HCT116 (cell line): ENCODE results near the gene BCR. TPM values are rescaled to one million over a fixed set of nuclear protein-coding genes. Genes with fewer than 3 reads are reported as not detected.

Source experiments
- ATAC-seq: fragments of 200-7000 bp; cut with Tn5 transposase; 2 replicates; pipeline ENCODE4 v1.9.1; 2020; ENCODE audit warnings: mild to moderate bottlenecking, moderate library complexity
- BruUV-seq: library from RNA; stranded (reverse); fragments of 400-500 nt; replicated peaks from 2 replicates; lab custom pipeline; 2021; lab: Mats Ljungman, UMichigan
- CTCF ChIA-PET: fragments of 300-600 bp; sonication (Branson Sonifier 250); formaldehyde crosslinking; loops from one replicate; lab custom pipeline; 2021; ENCODE audit warnings: antibody characterized with exemption; lab: Charles Lee
- POLR2A ChIA-PET: fragments of 300-600, 350-600 bp; sonication (Branson Sonifier 250); formaldehyde crosslinking; loops from one replicate; lab custom pipeline; 2021; ENCODE audit warnings: antibody characterized with exemption; lab: Charles Lee
- RAD21 ChIA-PET, 2 experiments: fragments of 300-600 bp; sonication (Branson Sonifier 250); formaldehyde crosslinking; loops; one replicate each; lab custom pipeline; 2023; ENCODE audit warnings: low total read pairs in 2 of 2; ENCODE audit not compliant: uncharacterized antibody in 2 of 2, unreplicated experiment in 2 of 2, low non-redundant PET in 1 of 2; lab: Charles Lee
- DNase-seq: peaks from one replicate; pipeline ENCODE4 v3.0.0-alpha.2; 2010; ENCODE audit warnings: low read depth, low spot score
- H2AFZ ChIP-seq: fragments of 200-600 bp; shearing (Covaris generic), sonication (generic); 2 replicates; pipeline ENCODE4 v1.6.1; 2017; ENCODE audit warnings: low read depth, mixed run types, mixed read lengths, antibody characterized with exemption, low read length; ENCODE audit not compliant: poor library complexity, severe bottlenecking
- H3K27ac ChIP-seq: 2 replicates; pipeline ENCODE4 v1.5.1; 2012; ENCODE audit warnings: low read depth, low read length
- H3K27me3 ChIP-seq: fragments of 200-600 bp; sonication (generic); 2 replicates; pipeline ENCODE4 v1.6.1; 2016; ENCODE audit warnings: mixed run types, low read length, mixed read lengths; ENCODE audit not compliant: insufficient read depth
- H3K36me3 ChIP-seq, 2 experiments: fragments of 200-500 bp in 1 of 2; fragments of 200-600 bp in 1 of 2; sonication (Bioruptor generic) in 1 of 2; sonication (generic) in 1 of 2; 2 replicates each; pipeline versions ENCODE4 v1.5.1 to v1.6.1; 2014 to 2016; ENCODE audit warnings: low read length in 2 of 2, inconsistent platforms in 1 of 2, mixed read lengths in 1 of 2, mixed run types in 1 of 2; ENCODE audit not compliant: insufficient read depth in 2 of 2, control insufficient read depth in 1 of 2
- H3K4me1 ChIP-seq, 2 experiments: fragments of 200-600 bp in 1 of 2; sonication (generic) in 1 of 2; 2 replicates each; pipeline versions ENCODE4 v1.5.1 to v1.6.1; 2012 to 2017; ENCODE audit warnings: low read length in 2 of 2, inconsistent platforms in 1 of 2, mild to moderate bottlenecking in 1 of 2, mixed read lengths in 1 of 2, mixed run types in 1 of 2, moderate library complexity in 1 of 2; ENCODE audit not compliant: insufficient read depth in 2 of 2, control insufficient read depth in 1 of 2
- H3K4me2 ChIP-seq: fragments of 200-600 bp; sonication (generic); 2 replicates; pipeline ENCODE4 v1.6.1; 2017; ENCODE audit warnings: mixed run types, low read length, mixed read lengths
- H3K4me3 ChIP-seq, 2 experiments: fragments of 200-600 bp in 1 of 2; sonication (generic) in 1 of 2; replicated peaks in 1 of 2; 2 replicates each; pipeline ENCODE4 v1.5.1; 2011 to 2016; ENCODE audit warnings: low read length in 2 of 2, control low read depth in 1 of 2, low read depth in 1 of 2, mild to moderate bottlenecking in 1 of 2, mixed read lengths in 1 of 2, mixed run types in 1 of 2
- H3K79me2 ChIP-seq: fragments of 200-600 bp; sonication (generic); 2 replicates; pipeline ENCODE4 v1.6.1; 2017; ENCODE audit warnings: mild to moderate bottlenecking, mixed run types, low read length, moderate library complexity, mixed read lengths; ENCODE audit not compliant: insufficient read depth
- H3K9ac ChIP-seq: fragments of 200-600 bp; sonication (generic); 2 replicates; pipeline ENCODE4 v1.6.1; 2016; ENCODE audit warnings: low read length, mixed read lengths
- H3K9me2 ChIP-seq: fragments of 200-600 bp; sonication (generic), shearing (Covaris generic); 2 replicates; pipeline ENCODE4 v1.6.1; 2017; ENCODE audit warnings: mixed run types, mild to moderate bottlenecking, moderate library complexity; ENCODE audit not compliant: insufficient read depth
- H3K9me3 ChIP-seq, 2 experiments: fragments of 200-500 bp in 1 of 2; fragments of 200-600 bp in 1 of 2; sonication (Bioruptor generic) in 1 of 2; sonication (generic) in 1 of 2; 2 replicates each; pipeline ENCODE4 v1.6.1; 2014 to 2017; ENCODE audit warnings: low read length in 2 of 2, mixed read lengths in 2 of 2, inconsistent platforms in 1 of 2, low read depth in 1 of 2, mild to moderate bottlenecking in 1 of 2, mixed run types in 1 of 2, moderate library complexity in 1 of 2; ENCODE audit not compliant: control insufficient read depth in 1 of 2, insufficient read depth in 1 of 2
- H4K20me1 ChIP-seq: fragments of 200-600 bp; sonication (generic), shearing (Covaris generic); 2 replicates; pipeline ENCODE4 v1.6.1; 2017; ENCODE audit warnings: mixed run types, mild to moderate bottlenecking, moderate library complexity; ENCODE audit not compliant: insufficient read depth
- EGR1 ChIP-seq: IDR thresholded peaks from 2 replicates; pipeline ENCODE4 v1.6.1; 2012; ENCODE audit warnings: low read depth
- ELF1 ChIP-seq: IDR thresholded peaks from 2 replicates; pipeline ENCODE4 v1.6.1; 2012; ENCODE audit warnings: low read depth, borderline replicate concordance
- EZH2 ChIP-seq: fragments of 200-600 bp; sonication (generic); IDR thresholded peaks from 2 replicates; pipeline ENCODE4 v1.6.1; 2017; ENCODE audit warnings: antibody characterized with exemption, mixed run types
- EZH2phosphoT487 ChIP-seq: fragments of 200-600 bp; IDR thresholded peaks from 2 replicates; pipeline ENCODE4 v1.6.1; 2018; ENCODE audit warnings: antibody characterized with exemption, borderline replicate concordance
- FOSL1 ChIP-seq: IDR thresholded peaks from 2 replicates; pipeline ENCODE4 v1.6.1; 2012; ENCODE audit warnings: low read depth
- JUND ChIP-seq: IDR thresholded peaks from 2 replicates; pipeline ENCODE4 v1.6.1; 2012
- MAX ChIP-seq: IDR thresholded peaks from 2 replicates; pipeline ENCODE4 v1.6.1; 2012
- RAD21 ChIP-seq: IDR thresholded peaks from 2 replicates; pipeline ENCODE4 v1.6.1; 2012; ENCODE audit warnings: low read depth, mild to moderate bottlenecking
- SIN3A ChIP-seq: IDR thresholded peaks from 2 replicates; pipeline ENCODE4 v1.6.1; 2012; ENCODE audit warnings: low read depth
- SRF ChIP-seq: IDR thresholded peaks from 2 replicates; pipeline ENCODE4 v1.6.1; 2012; ENCODE audit warnings: low read depth
- TCF7L2 ChIP-seq: IDR thresholded peaks from 2 replicates; pipeline ENCODE4 v1.7.0; 2011; ENCODE audit warnings: borderline replicate concordance, inconsistent platforms; ENCODE audit not compliant: insufficient read depth, insufficient read length; ENCODE audit errors: extremely low read depth
- ZBTB33 ChIP-seq: IDR thresholded peaks from 2 replicates; pipeline ENCODE4 v1.6.1; 2011; ENCODE audit warnings: mild to moderate bottlenecking, low read length, moderate library complexity; ENCODE audit not compliant: insufficient replicate concordance; ENCODE audit errors: extremely low read depth
- ZFX ChIP-seq: fragments of 450-650 bp; IDR thresholded peaks from 2 replicates; pipeline ENCODE4 v1.6.1; 2017
- ZNF274 ChIP-seq: fragments of 200-500 bp; sonication (Bioruptor generic); IDR thresholded peaks from 2 replicates; pipeline ENCODE4 v1.6.1; 2014; ENCODE audit warnings: mild to moderate bottlenecking, low read depth, low read length, inconsistent platforms
- intact Hi-C: fragments of 100-400 bp; cut with micrococcal nuclease; formaldehyde crosslinking; loops from 2 replicates; pipeline ENCODE4 v1.10.0; 2022
- total RNA-seq: library from RNA; stranded (reverse); gene quantifications from one replicate; pipeline ENCODE4 v1.2.1, GENCODE V29; 2021; ENCODE audit not compliant: unreplicated experiment

The BCR gene
- total RNA-seq, 1 experiment from 2014 or later = 39.7 TPM

GRCh38 chr22:23305922-23306374 is 125.6 kb downstream of the BCR start:
- ChIA-PET CTCF (no interaction called here), POLR2A (no interaction called here), RAD21 (no interaction called here)
- no peak overlapping the region for H2AFZ ChIP-seq
- no peak overlapping the region for H3K9ac ChIP-seq
- H3K27me3 ChIP-seq = no peaks in the 10 kb centered on the region
- no peak overlapping the region for H3K27ac ChIP-seq
- no peak for ATAC-seq
- H4K20me1 ChIP-seq = no peaks in the 10 kb centered on the region
- intact Hi-C loops = no loop called here
- TF ChIP-seq MAX (no peak), ZFX (no peak), FOSL1 (no peak), JUND (no peak), SRF (no peak)
- no peak for DNase-seq
- no peaks in the 10 kb centered on the region for H3K9me3 ChIP-seq
- no peaks in the 10 kb centered on the region for H3K79me2 ChIP-seq
- no peak overlapping the region for H3K4me2 ChIP-seq
- H3K9me2 ChIP-seq = no peaks in the 10 kb centered on the region
- peaks cover 0 to 4% of the 10 kb centered on the region in 2 experiments; a peak in 1 of 4 replicates for H3K36me3 ChIP-seq
- no peaks in the 10 kb centered on the region for H3K4me1 ChIP-seq
- H3K4me3 ChIP-seq = no peak overlapping the region
- no TSS peak for BruUV-seq

GRCh38 chr22:23306438-23306921 is 126.2 kb downstream of the BCR start:
- Histone ChIP-seq H3K9me2 (no peaks in the 10 kb centered on the region), H3K36me3 (peaks cover 0 to 4% of the 10 kb centered on the region in 2 experiments; a peak in 1 of 4 replicates), H3K79me2 (no peaks in the 10 kb centered on the region), H2AFZ (no peak overlapping the region), H4K20me1 (no peaks in the 10 kb centered on the region), H3K9me3 (no peaks in the 10 kb centered on the region), H3K27me3 (no peaks in the 10 kb centered on the region), H3K4me3 (no peak overlapping the region), H3K27ac (no peak overlapping the region), H3K9ac (no peak overlapping the region), H3K4me1 (no peaks in the 10 kb centered on the region), H3K4me2 (no peak overlapping the region)
- RAD21 ChIA-PET = interaction anchor here in 1 of 2 experiments (0.5 kb wide), 1 partner anchor 75 kb away, joined by 3 read pairs; no protein-coding TSS in a partner anchor
- no TSS peak for BruUV-seq
- CTCF ChIA-PET = no interaction called here
- intact Hi-C loops = no loop called here
- ATAC-seq (no peak), DNase-seq (no peak)
- POLR2A ChIA-PET = no interaction called here
- TF ChIP-seq FOSL1 (no peak), ZNF274 (no peak), EZH2 (no peak), TCF7L2 (no peak), SIN3A (no peak), JUND (no peak), ZBTB33 (no peak), EGR1 (no peak), EZH2phosphoT487 (no peak), ELF1 (no peak), RAD21 (no peak)
